Measurements from ENCODE around the gene BCL2L13.

- no peak for TF ChIP-seq CTCF (IDR thresholded peaks at IDR 0.05)
- no peak for TF ChIP-seq POLR2A (IDR thresholded peaks at IDR 0.05)
Measured at GRCh38 chr22:17716529-17716928, 78.0 kb downstream of the BCL2L13 start.

Data from uterus (tissue), 2 donors.